HFF-Myc (cell line): ENCODE measurements around the gene OR2T35.

Experiments
- DNase-seq: peaks from one replicate; pipeline ENCODE4 v3.0.0-alpha.2; 2011; ENCODE audit warnings: low read depth; ENCODE audit errors: extremely low read depth
- H3K4me3 ChIP-seq: replicated peaks from 2 replicates; pipeline ENCODE4 v1.5.1; 2011; ENCODE audit warnings: low read depth, mild to moderate bottlenecking, control low read depth, low read length
- TF ChIP-seq, protein P1 (sequence below): IDR thresholded peaks from 2 replicates; pipeline ENCODE4 v1.5.1; 2012; ENCODE audit warnings: mild to moderate bottlenecking, low read depth, low read length, control low read depth; ENCODE audit errors: missing control alignments

OR2T35 gene

DNA sequence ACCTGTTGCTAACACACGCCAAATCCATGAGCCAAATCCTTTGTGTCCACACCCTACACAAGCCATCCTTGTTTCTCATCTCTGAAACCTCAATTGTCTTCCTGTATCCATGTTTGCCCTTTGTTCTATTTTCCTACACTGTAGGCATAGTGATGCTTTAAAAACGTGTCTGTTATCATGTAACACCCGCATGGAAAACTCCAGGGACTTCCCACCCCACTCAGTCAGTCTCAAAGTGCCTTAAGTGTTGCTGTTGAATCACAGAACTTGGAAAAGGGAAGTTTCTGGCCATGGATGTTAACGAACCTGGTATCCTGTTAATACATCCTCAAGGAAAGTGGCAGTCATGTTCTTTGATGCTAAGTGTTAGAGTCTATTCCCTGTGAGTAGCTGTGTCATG is 19.9 kb downstream of the OR2T35 start:
- DNase-seq = no peak
- H3K4me3 ChIP-seq = no peak overlapping the region
- TF ChIP-seq, protein P1, sequence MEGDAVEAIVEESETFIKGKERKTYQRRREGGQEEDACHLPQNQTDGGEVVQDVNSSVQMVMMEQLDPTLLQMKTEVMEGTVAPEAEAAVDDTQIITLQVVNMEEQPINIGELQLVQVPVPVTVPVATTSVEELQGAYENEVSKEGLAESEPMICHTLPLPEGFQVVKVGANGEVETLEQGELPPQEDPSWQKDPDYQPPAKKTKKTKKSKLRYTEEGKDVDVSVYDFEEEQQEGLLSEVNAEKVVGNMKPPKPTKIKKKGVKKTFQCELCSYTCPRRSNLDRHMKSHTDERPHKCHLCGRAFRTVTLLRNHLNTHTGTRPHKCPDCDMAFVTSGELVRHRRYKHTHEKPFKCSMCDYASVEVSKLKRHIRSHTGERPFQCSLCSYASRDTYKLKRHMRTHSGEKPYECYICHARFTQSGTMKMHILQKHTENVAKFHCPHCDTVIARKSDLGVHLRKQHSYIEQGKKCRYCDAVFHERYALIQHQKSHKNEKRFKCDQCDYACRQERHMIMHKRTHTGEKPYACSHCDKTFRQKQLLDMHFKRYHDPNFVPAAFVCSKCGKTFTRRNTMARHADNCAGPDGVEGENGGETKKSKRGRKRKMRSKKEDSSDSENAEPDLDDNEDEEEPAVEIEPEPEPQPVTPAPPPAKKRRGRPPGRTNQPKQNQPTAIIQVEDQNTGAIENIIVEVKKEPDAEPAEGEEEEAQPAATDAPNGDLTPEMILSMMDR = no peak

DNA sequence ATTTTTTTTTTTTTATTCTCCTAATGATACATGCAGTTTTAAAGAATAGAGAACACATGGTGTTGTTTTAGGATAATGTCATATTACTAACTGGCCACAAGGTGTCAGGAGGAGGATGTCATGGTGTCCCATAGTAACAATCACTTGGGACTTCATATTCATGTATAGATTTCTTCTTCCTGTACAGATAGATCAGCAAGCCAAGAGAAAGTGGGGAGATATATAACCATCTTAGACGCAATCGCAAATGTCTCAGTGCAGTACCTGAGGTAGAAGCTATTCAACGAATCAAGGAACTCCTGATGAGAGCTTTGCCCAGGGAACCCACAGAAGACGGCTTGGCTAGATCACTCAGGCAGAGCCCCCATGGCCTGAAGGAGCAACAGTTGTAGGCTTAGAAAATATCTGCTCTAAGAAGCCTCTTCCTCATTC is 22.5 kb downstream of the OR2T35 start:
- TF ChIP-seq, protein P1 = no peak
- H3K4me3 ChIP-seq = no peak overlapping the region
- DNase-seq = no peak

DNA sequence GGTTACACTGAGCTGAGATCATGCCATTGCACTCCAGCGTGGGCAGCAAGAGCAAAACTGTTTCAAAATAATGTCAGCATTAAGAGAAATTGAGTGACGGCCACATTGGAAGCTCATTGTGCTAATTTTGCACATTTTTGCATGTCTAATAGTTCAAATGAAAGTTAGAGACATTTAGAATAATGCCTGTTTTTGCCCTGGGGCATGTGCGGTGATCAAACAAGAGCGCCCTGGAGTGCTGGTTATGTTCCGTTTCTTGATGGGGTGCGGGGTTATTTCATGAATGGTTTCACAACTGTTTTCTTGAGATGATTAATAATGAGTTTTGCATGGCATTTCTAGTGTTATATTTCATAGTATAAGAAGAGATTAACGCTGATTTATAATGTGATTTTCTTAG is 23.3 kb downstream of the OR2T35 start:
- no peak overlapping the region for H3K4me3 ChIP-seq
- DNase-seq = no peak
- TF ChIP-seq, protein P1 = no peak

DNA sequence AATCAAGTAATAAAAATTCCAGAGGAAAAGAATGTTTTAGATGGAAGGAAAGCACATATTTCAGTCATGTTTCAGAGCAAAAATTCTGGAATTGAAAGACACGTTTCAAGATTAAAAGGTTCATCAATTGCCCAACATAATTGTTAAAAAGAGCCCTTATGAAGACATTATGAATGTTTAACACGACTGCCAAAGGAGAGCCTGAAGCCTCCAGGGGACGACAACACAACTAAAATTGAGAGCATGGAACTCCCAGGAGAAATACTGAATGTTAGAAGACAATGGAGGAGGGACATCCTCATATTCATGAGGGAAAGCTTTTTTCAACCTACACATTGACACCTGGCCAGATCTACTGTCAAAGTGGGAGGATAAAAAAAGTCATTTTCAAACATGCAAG is 26.2 kb downstream of the OR2T35 start:
- no peak for DNase-seq
- TF ChIP-seq, protein P1 = peak; percentile 23
- H3K4me3 ChIP-seq = no peak overlapping the region

DNA sequence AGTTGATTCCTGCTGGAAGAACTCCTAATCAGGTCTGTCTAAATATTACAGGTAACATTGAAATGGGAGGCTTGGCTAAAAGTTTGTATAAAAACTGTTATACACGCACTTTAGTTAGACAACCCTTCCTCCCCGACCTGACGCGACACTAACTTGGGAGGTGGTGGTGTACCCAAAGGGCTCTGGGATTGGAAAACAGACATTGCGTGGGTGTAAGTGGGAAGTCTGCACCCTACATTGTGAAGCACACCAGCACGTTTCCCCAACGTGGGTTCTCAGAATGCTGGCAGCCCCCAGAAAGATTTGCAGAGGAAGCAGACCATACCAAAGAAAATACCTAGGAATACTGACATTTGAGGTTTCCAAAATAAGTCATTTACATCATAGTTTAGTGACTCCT is 27.0 kb downstream of the OR2T35 start:
- no peak for DNase-seq

DNA sequence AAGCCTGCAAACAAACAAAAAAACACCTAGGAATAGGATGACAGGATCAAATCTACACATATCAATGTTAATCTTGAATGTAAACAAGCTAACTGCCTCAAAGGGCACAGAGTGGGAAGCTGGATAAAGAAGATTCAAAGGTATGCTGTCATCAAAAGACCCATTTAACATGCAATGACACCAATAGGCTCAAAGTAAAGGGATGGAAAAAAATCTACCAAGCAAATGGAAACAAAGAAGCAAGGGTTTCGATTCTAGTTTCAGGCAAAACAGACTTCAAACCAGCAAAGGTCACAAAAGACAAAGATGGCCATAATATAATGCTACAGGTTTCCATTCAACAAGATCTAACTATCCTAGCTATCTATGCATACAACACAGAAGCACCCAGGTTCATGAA is 31.3 kb downstream of the OR2T35 start:
- TF ChIP-seq, protein P1 = no peak

More for the DNA sequence above, 27.0 kb downstream of the OR2T35 start:
- TF ChIP-seq, protein P1 = no peak
- no peak overlapping the region for H3K4me3 ChIP-seq

DNA sequence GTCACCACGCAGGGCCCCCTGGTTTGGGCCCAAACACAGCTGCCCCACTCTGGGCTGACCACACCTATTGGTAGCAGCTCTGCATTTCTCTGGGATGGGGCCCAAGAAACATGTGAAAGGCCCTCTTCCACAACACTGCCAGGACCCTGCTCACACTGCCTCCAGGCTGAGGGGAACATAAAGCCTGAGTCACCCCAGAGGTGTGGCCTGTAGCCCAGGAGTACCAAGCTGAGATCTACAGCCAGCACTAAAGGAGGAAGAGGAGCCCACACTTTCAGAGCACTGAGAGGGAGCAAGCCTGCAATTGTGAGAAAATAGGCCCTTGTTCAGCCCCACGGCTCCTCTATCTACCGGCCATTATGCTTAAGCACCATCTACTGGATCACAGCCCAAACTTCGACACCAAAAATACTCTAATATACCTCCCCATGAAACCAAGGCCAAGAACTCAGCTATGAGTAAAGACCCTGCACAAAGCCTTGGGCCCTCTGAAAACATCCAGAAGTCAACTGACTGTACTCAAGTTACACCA is 33.1 kb downstream of the OR2T35 start:
- TF ChIP-seq, protein P1 = no peak
- H3K4me3 ChIP-seq = no peak overlapping the region
- DNase-seq = no peak

More for the DNA sequence above, 31.3 kb downstream of the OR2T35 start:
- DNase-seq = no peak
- H3K4me3 ChIP-seq = no peak overlapping the region
